Astrocyte of the cerebellum (primary cell): ENCODE measurements around the gene PRDM16.

ENCODE experiments used
- DNase-seq: peaks from one replicate; pipeline ENCODE4 v3.0.0-alpha.2; 2011; ENCODE audit warnings: low read depth
- H3K4me3 ChIP-seq: 2 replicates; pipeline ENCODE4 v1.5.1; 2011; ENCODE audit warnings: mild to moderate bottlenecking, low read depth, low read length, moderate library complexity
- CTCF ChIP-seq: IDR thresholded peaks from 2 replicates; pipeline ENCODE4 v1.5.1; 2012; ENCODE audit warnings: low read length, low read depth, moderate library complexity, mild to moderate bottlenecking; ENCODE audit errors: missing control alignments
- in situ Hi-C: cut with HindIII; loops from 2 replicates; pipeline ENCODE4 v1.10.0; 2017; ENCODE audit warnings: low sequenced_read_pairs

The PRDM16 gene

GRCh38 chr1:3433076-3433475 is 364.1 kb downstream of the PRDM16 start:
- no peak for TF ChIP-seq CTCF
- H3K4me3 ChIP-seq: no peak overlapping the region
- in situ Hi-C loops: no loop called here
- DNase-seq: no peak

DNA sequence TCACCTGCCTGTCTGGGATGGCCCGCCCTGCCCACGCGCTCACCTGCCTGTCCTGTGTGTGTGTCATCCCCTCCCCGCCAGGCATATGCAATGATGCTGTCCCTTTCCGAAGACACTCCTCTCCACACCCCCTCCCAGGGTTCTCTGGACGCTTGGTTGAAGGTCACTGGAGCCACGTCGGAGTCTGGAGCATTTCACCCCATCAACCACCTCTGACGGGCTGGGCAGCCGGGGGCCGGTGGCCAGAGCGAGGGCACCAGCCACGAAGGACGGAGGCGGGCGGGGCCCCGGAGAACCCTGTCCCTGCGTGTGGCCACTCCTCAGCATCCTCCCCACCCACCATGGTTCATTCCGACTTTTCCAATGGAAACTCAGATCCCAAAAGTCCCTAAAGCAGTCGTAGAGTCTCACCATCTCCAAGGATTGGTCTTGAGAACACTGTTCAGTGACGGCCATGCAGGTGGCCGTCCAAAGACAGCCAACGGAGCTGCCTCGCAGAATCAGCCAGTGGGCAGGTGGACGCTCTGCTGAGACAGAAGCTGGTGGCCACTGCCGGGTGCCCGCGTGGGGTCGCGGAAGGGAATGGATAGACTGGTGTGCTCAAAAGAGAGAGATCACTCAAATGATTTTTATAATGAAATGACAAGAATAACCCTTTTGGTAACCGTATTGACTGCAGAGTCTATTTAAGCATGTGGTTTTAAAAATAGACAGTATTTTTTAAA is 364.8 kb downstream of the PRDM16 start:
- no peak overlapping the region for H3K4me3 ChIP-seq
- in situ Hi-C loops: no loop called here
- TF ChIP-seq CTCF: no peak
- no peak for DNase-seq

DNA sequence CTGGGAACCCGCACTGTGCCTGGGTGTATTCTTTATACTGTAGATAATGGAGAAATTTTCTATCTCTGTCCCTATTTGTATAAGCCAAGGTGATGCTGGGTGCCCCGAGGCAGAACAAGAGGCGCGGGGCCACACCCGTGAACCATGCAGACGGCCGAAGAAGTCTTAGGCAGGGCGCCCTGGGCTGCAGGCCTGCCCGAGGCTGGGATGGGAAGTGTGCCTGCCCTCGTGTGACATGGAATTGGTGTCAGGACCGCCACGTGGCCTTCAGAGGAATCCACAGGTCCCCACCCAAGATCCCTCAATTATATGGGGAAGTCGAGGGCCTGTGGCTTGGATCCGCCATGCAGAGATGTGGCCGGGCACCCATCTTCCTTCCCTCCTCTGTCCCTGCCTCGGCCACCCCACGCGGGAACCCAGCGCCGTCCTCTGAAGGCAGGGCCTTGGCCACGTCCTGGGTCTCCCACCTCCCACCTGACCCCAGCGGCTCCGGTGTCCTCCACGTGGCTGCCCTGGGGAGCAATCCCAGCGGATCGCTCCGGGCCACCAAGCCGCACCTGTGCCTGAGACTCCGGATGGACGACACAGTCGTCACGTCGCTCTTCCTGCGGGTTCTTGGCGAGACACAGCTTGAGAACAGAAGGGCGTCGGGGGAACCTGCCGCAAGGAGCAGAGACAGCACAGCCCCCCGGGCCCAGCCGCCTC is 365.6 kb downstream of the PRDM16 start:
- no peak overlapping the region for H3K4me3 ChIP-seq
- no peak for TF ChIP-seq CTCF
- in situ Hi-C loops: no loop called here
- DNase-seq: no peak

DNA sequence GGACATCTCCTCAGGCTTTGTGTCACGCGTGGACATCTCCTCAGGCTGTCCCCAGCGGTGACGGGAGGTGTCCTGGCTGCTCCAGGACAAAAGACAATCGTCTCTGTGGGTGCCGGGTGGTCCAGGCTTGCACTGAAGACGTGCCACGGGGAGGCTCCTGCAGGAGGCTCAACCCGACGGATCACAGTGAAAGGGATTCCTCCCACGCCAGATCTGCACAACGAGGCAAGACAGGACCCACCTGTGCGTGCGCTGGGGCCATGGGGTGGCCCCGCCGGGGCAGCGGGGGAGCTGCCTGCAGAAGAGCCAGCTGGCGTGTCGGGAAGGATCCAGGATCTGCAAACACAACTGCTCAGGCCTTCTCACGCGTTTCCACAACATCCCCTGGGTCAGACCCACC is 366.7 kb downstream of the PRDM16 start:
- no peak overlapping the region for H3K4me3 ChIP-seq
- DNase-seq: no peak
- in situ Hi-C loops: no loop called here
- no peak for TF ChIP-seq CTCF

DNA sequence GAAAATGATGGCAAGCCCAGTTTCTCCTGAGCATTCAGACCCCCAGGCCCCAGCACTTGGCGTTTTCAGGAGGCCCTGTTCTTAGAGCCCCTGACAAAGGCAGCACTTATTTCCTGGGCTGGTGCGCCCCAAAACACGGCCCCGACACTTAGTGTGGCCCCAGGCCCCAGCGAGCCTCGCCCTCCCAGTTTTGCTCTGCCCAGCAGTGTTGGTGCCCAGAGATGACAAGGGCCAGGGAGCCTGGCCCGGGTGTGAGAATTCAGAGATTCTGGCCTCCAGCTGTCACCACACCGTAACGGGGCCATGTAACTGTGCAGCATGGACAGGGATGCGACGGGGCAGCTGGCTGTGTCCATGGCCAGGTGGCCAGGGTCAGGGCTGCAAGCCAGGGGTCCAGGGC is 367.4 kb downstream of the PRDM16 start:
- no peak for DNase-seq
- in situ Hi-C loops: no loop called here
- H3K4me3 ChIP-seq: no peak overlapping the region
- no peak for TF ChIP-seq CTCF

DNA sequence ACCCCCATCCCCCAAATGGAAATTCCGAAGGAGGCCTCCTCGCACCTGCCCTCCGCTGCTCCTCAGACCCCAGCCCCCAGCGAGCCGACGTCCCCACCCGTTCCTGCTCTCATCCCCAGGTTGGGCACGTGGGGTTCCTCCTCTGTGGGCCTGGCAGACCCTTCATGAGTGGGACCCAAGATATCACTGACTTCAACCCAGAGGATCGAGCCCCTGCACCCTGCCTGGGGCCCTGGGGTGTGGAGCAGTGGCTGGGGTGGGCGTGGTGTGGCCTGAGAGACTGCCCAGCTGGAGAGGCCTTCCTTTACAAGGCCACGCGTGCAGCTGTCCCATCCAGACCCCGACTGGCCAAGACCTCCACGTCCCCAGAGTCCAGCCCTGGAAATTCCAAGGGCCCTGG is 367.9 kb downstream of the PRDM16 start:
- no peak for TF ChIP-seq CTCF
- no peak for DNase-seq
- in situ Hi-C loops: no loop called here
- H3K4me3 ChIP-seq: no peak overlapping the region
